ENCODE data around the gene NDUFA5. TPM values are rescaled to one million over a fixed set of nuclear protein-coding genes. Genes with fewer than 3 reads are reported as not detected.
"Not testable (repeated sequence)": the region's sequence is repeated elsewhere in the genome, so short reads cannot be mapped to it uniquely, and the experiment has no call there.

The NDUFA5 gene
- total RNA-seq, 1 donor from 2014 or later = 85.8 TPM

- Mint-ChIP-seq H3K9me3 (no peaks in the 10 kb centered on the region), H3K27ac (peak overlapping the region; percentile 79), H3K27me3 (peaks cover 12% of the 10 kb centered on the region), H3K36me3 (no peaks in the 10 kb centered on the region), H3K4me3 (peak overlapping the region; percentile 86), H3K4me1 (ENCODE audit: unreplicated experiment) (no peaks in the 10 kb centered on the region)
- DNase-seq (ENCODE audit: extremely low spot score, unreplicated experiment) = no peak
- TF ChIP-seq, protein P1, sequence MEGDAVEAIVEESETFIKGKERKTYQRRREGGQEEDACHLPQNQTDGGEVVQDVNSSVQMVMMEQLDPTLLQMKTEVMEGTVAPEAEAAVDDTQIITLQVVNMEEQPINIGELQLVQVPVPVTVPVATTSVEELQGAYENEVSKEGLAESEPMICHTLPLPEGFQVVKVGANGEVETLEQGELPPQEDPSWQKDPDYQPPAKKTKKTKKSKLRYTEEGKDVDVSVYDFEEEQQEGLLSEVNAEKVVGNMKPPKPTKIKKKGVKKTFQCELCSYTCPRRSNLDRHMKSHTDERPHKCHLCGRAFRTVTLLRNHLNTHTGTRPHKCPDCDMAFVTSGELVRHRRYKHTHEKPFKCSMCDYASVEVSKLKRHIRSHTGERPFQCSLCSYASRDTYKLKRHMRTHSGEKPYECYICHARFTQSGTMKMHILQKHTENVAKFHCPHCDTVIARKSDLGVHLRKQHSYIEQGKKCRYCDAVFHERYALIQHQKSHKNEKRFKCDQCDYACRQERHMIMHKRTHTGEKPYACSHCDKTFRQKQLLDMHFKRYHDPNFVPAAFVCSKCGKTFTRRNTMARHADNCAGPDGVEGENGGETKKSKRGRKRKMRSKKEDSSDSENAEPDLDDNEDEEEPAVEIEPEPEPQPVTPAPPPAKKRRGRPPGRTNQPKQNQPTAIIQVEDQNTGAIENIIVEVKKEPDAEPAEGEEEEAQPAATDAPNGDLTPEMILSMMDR (conservative IDR thresholded peaks at IDR 0.05) = no peak
Measured at GRCh38 chr7:123528265-123528664, 29.4 kb downstream of the NDUFA5 start.

- Mint-ChIP-seq H3K4me3 (peak overlapping the region; percentile 86), H3K27ac (peak overlapping the region; percentile 79)
- not testable (repeated sequence) for H3K27me3 Mint-ChIP-seq; DNase-seq (ENCODE audit: extremely low spot score, unreplicated experiment); H3K36me3 Mint-ChIP-seq; H3K9me3 Mint-ChIP-seq; H3K4me1 Mint-ChIP-seq (ENCODE audit: unreplicated experiment)
Measured at GRCh38 chr7:123527712-123528225, 29.8 kb downstream of the NDUFA5 start.

- not testable (repeated sequence) for H3K4me1 Mint-ChIP-seq (ENCODE audit: unreplicated experiment); H3K27ac Mint-ChIP-seq; H3K9me3 Mint-ChIP-seq; H3K36me3 Mint-ChIP-seq; DNase-seq (ENCODE audit: extremely low spot score, unreplicated experiment); H3K4me3 Mint-ChIP-seq; H3K27me3 Mint-ChIP-seq
Measured at GRCh38 chr7:123526533-123526932, 31.1 kb downstream of the NDUFA5 start.

- Mint-ChIP-seq H3K27ac (no peak overlapping the region), H3K4me3 (no peak overlapping the region), H3K9me3 (no peaks in the 10 kb centered on the region), H3K27me3 (no peaks in the 10 kb centered on the region), H3K36me3 (no peaks in the 10 kb centered on the region), H3K4me1 (ENCODE audit: unreplicated experiment) (no peaks in the 10 kb centered on the region)
- TF ChIP-seq, protein P1 (conservative IDR thresholded peaks at IDR 0.05) = no peak
- no peak for DNase-seq (ENCODE audit: extremely low spot score, unreplicated experiment)
Measured at GRCh38 chr7:123522066-123522465, 35.6 kb downstream of the NDUFA5 start.

DNA sequence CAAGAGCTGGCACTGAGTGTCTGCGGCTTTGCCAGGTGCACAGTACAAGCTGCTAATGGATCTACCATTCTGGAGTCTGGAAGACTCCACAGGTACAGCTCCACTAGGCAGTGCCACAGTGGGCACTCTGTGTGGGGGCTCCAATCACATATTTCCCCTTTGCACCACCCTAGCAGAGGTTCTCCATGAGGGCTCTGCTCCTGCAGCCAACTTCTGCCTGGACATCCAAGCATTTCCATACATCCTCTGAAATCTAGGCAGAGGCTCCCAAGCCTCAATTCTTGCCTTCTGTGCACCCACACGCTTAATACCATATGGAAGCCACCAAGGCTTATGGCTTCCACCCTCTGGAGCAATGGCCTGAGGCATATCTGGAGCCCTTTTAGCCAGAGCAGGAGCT is 52.4 kb downstream of the NDUFA5 start:
- Mint-ChIP-seq H3K27me3 (no peaks in the 10 kb centered on the region), H3K27ac (no peak overlapping the region), H3K9me3 (peaks cover 5% of the 10 kb centered on the region), H3K36me3 (no peaks in the 10 kb centered on the region), H3K4me3 (no peak overlapping the region), H3K4me1 (ENCODE audit: unreplicated experiment) (peaks cover 6% of the 10 kb centered on the region)
- no peak for DNase-seq (ENCODE audit: extremely low spot score, unreplicated experiment)
- TF ChIP-seq, protein P1 (conservative IDR thresholded peaks at IDR 0.05) = no peak

- H3K9me3 Mint-ChIP-seq = peaks cover 5% of the 10 kb centered on the region
- no peak overlapping the region for H3K27ac Mint-ChIP-seq
- peaks cover 6% of the 10 kb centered on the region for H3K4me1 Mint-ChIP-seq (ENCODE audit: unreplicated experiment)
- no peaks in the 10 kb centered on the region for H3K36me3 Mint-ChIP-seq
- no peaks in the 10 kb centered on the region for H3K27me3 Mint-ChIP-seq
- H3K4me3 Mint-ChIP-seq = no peak overlapping the region
- TF ChIP-seq, protein P1 (conservative IDR thresholded peaks at IDR 0.05) = no peak
- DNase-seq (ENCODE audit: extremely low spot score, unreplicated experiment) = no peak
Measured at GRCh38 chr7:123502201-123502600, 55.4 kb downstream of the NDUFA5 start.

Data from type B pancreatic cell (in vitro differentiated cells).